Fibroblast of skin of left biceps (primary cell): ENCODE data around the gene ZNF729.
"Not testable (repeated sequence)": the region's sequence is repeated elsewhere in the genome, so short reads cannot be mapped to it uniquely, and the experiment has no call there.

Experiments
- DNase-seq, 2 experiments: peaks; one replicate each; pipeline ENCODE4 v3.0.0-alpha.2; 2013; ENCODE audit warnings: low read depth in 2 of 2

The ZNF729 gene

DNA sequence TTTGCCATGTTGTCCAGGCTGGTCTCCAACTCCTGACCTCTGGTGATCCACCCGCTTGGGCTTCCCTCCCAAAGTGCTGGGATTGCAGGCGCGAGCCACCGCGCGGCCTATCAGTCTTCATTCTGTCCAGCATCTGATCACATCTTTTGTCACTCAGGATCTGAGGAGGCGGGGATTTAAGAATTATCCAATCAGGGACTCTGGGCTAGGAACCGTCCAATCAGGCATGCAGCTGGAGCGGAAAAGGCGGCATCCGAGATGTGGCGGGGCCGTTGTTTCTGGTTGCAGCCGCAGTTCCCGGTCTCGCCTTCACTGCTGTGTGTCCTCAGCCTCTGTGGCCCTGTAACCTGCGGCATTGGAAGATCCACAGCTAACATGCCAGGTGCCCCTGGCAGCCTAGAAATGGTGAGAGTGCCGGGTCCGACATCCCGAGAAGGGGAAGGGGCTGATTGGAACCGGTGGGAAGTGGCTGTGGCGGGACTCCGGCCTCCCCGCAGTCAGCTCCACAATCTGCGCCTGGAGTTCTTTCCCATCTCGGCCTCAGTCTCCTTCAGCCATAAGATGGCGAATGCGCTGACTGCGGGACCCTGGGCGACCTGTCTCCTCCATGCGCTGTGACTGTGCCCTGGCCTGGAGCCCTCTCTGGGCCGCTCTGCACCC lies at the start of gene ZNF729:
Gene ZNF729, plus strand, starts transcription at position 291 of the 660 bp plus-strand sequence. Its CDS starts 85 bp downstream, at position 376.
- no peak for DNase-seq

DNA sequence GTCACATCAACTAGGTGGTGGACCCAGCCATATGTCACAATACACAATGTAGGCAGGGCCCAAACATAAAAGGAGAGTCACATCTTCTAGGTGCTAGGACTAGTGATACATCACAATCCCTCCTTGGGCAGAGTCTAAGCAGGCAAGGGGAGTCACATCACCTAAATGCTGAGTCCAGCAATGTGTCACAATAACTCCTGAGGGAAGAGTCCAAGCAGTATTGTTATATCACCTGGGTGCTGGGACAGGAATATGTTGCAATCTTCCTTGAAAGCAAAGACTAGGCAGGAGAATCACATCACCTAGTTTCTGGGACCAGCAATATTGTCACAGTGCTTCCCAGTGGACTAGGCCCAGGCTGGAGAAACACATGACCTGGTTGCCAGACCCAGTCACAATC lies 29.4 kb upstream of the ZNF729 start:
- no peak for DNase-seq

DNA sequence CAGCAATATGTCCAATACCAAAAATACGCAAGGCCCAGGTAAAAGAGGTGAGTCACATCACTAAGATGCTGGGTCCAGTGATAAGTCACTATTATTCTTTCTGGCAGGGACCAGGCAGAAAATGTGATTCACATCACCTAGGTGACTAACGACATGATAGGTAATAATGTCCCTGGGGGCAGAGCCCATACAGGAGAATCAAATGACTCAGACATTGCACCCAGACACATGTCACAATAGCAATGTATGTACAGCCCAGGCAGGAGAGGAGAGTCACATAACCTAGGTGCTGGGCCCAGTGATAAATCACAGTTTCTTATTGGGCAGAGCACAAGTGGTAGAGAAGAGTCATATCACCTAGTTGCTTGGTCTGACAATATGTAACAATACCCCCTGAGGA lies 28.9 kb upstream of the ZNF729 start:
- no peak for DNase-seq

DNA sequence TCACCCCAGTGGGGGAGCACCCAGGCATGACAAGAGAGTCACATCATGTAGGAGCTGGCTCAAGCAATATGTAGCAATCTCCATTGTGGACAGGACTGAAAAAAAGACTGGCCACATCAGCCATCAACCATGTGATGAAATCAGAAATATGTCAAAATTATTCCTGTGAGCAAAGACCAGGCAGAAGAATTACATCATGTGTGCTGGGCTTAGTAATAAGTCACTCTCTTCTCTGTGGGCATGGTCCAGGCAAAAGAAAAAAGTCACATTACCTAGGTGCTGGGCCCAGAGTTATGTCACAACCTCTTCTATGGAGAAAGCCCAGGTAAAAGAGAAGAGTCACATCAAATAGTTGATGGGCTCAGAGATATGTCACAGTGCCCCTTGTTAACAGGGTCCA lies 28.3 kb upstream of the ZNF729 start:
- DNase-seq, result no peak

DNA sequence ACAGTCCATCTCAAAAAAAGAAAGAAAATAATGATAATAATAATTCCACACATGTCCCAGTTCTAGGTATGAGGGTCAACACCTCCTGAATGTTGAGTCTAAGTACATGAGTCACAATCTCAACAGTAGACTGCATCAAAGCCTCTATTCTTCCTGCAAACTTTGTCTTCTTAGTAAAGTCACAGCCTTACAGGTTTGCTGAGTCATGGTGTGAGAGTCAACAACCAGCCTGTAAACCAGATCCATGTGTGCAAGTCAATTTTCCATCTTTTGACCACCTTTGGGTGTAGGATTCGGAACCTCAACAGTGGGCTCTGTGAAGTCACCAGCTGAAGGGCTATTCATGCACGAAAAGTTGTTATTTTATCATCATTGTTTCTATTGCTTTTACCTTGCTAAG lies 25.7 kb upstream of the ZNF729 start:
- DNase-seq, result no peak

DNA sequence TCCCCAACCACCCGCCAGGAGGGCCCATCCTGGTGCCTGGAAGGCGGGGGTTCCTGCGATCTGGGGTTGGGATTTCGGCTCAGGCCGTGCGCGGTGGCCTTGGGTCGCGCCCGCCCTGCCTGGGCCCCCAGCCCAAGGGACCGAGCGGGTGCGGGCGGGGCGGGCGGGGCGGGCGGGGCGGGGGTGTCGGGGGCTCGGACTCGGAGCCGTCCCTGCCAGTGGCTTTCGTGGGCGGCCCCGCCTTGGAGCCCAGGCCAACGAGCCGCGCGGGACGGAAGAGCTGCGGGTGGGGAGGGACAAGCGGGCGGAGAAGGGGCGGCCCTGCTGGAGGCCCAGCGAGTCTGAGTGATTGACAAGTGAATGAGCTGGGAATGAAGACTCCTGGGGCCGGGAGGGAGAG lies 24.6 kb upstream of the ZNF729 start:
- no peak for DNase-seq

DNA sequence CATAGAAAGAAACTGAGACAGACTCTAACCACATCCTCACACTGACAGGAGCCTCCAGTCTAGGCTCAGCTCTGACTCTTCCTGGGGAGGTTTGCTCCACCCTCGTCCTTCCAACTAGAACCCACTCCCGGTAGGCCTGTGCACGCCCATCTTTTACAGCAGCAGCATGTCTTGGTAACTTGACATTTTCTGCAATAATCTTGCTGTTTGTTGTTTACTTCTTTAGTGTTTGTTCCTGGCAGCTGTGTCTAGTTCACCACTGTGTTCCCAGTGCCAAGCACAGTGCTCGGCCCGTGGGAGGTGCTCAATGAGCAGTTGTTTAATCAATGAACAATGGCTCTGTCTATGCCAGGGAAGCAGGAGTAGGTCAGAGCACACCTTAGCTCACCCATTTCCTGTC lies 23.1 kb upstream of the ZNF729 start:
- no peak for DNase-seq

DNA sequence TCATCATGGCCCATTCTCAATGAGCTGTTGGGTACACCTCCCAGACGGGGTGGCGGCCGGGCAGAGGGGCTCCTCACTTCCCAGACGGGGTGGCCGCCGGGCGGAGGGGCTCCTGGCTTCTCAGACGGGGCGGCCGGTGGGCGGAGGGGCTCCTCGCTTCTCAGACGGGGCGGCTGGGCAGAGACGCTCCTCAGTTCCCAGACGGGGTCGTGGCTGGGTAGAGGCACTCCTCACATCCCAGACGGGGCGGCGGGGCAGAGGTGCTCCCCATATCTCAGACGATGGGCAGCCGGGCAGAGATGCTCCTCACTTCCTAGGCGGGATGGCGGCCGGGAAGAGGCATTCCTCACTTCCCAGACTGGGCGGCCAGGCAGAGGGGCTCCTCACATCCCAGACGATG lies 35.3 kb downstream of the ZNF729 start:
- DNase-seq, result not testable (repeated sequence)

DNA sequence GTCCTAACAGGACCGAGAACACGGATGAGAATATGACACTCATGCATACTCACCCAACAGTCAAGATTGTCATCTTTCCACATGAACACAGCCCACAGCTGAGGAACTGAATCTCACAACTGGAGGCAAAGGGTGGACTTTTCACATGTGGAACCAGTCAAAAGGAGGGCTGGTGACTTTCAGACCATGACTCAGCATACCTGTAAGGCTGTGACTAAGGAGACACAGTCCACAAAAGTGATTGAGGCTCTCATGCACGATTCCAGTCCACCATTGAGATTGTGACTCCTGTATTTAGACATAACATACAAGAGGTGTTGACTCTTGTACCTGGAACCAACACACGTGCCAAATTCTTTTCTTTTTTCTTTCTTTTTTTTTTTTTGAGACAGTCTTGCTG lies 40.0 kb downstream of the ZNF729 start:
- no peak for DNase-seq

DNA sequence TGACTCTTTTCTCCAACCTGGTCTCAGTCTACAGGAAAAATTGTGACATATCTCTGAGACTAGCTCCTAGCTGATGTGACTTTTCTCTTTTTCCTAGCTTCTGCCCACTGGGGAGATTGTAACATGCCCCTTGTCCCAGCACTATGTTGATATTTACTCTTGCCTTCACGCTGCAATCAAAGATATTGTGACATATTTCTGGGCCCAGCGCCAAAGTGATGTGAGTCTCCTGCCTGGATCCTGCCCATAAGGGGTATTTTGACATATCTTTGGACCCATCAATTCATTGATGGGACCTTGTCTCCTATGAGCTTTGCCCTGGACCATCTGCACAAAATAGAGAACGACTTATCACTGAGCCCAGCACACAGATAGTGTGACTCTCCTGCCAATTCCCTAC lies 41.1 kb downstream of the ZNF729 start:
- no peak for DNase-seq

DNA sequence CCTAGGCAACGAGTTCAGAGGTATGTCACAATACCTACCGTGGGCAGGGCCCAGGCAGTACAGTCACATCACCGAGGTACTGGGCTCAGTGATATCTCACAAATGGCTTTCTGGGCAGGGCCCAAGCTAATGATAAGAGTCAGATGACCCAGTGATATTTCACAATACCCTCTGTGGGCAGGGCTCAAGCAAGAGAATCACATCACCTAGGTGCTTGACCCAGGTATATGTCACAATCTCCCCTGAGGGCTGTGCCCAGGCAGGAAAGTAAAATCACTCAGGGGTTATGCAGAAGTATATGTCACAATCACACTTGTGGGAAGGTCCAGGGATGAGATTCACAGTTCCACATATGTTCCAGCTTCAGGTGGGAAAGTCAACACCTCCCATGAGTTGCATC lies 45.3 kb downstream of the ZNF729 start:
- DNase-seq, result no peak

DNA sequence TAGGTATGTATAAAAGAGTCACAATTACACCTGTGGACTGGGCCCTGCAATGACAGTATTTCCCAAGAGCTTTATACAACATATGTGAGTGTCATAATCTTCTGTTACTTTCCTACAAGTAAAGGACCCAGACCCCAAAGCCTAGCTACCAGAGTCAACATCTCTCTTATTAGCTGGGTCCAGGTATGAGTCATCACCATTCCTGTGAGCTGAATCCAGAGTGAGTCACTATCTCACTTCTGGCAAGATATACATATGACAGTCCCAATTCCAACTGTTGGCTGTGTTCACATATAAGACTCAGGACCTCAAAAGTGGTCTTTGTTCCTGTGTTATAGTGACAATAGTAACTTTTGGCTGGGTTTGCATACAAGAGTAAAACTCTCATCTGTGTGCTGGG lies 46.7 kb downstream of the ZNF729 start:
- no peak for DNase-seq

DNA sequence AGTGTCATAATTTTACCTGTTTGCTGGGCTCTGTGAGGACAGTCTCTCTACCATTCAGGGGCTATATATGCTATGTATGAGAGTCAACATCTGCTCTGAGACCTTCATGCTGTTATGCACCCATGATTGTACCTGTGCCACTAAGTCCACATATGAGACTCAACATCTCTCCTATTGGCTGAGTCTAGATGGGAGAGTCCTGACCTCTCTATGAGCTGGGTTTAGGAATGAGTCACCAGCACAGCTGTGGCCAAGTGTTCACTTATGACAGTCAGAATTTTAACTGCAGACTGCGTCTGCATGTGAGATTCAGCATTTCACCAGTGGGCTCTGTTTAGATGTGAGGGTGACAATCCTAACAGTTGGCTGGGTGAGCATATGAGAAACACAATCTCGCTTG lies 49.5 kb downstream of the ZNF729 start:
- no peak for DNase-seq

DNA sequence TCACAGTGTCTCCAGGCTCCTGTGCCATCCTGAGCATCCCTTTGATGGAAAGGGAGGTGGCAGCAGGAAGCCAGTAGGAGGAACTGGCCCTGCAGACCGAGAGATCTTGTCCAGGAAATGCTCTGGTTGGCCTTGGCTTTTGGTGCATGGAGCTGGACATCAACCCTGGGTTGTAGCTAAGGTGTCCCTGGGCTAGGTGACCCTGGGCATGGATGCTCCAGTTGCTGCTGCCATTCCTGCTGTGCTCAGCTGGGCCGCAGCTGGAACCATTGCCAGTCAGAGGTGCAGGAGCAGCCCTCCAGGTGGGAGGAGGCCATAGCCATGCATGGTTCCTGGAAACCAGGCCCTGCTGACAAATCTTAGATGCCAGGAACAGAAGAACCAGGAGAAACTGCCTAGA lies 68.4 kb downstream of the ZNF729 start:
- DNase-seq, result no peak
